ENCODE measurements around the gene PSME1.

Gene PSME1

GRCh38 chr14:24172261-24172860 is 36.4 kb downstream of the PSME1 start:
- no peak for DNase-seq (ENCODE audit: low read depth)

GRCh38 chr14:24172871-24173281 is 36.9 kb downstream of the PSME1 start:
- no peak for DNase-seq (ENCODE audit: low read depth)

- DNase-seq (ENCODE audit: low read depth) = no peak
Observed at GRCh38 chr14:24176599-24176998, 40.6 kb downstream of the PSME1 start.

GRCh38 chr14:24177041-24177825 is 41.2 kb downstream of the PSME1 start:
- no peak for DNase-seq (ENCODE audit: low read depth)

DNA sequence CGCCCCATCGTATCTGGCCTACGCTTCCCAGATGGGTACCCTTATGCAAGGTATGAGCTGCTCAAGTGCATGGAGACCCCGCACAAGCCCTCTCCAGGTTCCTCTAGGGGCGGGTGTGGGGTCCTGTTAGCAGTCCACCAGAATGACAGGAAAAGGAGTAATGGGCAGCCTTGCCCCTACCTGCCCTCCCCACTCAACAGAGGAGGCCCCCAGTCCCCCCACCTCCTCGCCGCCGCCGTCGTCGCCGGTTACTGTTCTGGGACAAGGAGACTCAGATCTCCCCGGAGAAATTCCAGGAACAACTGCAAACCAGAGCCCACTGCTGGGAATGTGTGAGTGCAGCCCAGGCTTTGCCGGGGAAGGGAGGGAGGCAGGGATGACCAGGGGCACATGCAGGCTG is 41.9 kb downstream of the PSME1 start:
- DNase-seq (ENCODE audit: low read depth) = no peak

DNA sequence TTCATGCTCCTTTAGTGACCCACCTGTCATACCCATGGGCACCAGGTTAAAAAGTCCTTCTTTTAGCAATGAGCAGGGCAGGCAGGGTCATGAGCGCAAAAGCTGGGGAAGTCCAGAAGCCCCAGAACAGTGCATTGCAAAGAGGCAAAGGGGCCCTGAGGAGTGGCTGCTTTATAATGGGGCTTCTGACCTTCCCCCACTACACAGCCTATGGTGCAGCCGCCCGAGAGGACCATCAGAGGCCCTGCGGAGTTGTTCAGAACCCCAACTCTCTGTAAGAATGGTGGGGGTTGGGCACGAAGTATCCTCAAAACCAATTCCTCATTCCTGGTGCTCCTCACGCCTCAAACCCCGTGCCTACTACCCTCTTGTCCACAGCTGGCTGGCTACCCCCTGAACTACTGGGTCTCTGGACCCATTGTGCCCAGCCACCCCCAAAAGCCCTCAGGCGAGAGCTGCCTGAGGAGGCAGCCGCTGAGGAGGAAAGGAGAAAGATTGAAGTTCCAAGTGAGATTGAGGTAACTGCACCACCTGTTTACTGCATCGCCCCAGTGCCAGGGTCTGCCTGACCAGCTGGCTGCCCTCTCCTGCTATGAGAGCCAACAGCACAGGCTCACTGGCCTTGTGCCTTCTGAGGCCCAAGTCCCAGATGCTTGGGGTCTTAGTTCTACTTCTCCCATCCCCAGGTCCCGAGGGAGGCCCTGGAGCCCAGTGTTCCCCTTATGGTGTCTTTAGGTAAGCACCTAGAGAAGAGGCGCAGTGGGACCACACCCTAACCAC is 42.6 kb downstream of the PSME1 start:
- DNase-seq (ENCODE audit: low read depth) = no peak

DNA sequence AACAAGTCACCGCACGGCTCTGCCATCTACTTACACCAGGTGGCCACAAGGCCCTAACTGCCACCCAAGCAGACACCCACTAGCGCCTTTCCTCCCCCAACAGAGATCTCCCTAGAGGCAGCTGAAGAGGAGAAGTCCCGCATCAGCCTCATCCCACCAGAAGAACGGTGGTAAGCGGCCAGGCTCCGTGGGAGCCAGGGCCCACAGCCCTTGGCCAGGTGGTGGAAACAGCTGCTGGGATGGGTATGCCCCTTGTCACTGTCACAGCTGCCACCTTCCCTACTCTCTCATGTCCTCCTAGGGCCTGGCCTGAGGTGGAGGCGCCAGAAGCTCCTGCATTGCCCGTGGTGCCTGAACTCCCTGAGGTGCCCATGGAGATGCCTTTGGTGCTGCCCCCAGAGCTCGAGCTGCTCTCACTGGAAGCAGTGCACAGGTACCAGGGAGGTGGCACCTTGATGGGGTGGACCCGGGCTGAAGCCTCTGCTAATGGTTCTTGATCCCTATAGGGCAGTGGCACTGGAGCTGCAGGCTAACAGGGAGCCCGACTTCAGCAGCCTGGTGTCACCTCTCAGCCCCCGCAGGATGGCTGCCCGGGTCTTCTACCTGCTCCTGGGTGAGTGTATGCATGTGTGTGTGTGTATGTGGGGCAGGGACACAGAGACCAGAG is 43.4 kb downstream of the PSME1 start:
- no peak for DNase-seq (ENCODE audit: low read depth)

DNA sequence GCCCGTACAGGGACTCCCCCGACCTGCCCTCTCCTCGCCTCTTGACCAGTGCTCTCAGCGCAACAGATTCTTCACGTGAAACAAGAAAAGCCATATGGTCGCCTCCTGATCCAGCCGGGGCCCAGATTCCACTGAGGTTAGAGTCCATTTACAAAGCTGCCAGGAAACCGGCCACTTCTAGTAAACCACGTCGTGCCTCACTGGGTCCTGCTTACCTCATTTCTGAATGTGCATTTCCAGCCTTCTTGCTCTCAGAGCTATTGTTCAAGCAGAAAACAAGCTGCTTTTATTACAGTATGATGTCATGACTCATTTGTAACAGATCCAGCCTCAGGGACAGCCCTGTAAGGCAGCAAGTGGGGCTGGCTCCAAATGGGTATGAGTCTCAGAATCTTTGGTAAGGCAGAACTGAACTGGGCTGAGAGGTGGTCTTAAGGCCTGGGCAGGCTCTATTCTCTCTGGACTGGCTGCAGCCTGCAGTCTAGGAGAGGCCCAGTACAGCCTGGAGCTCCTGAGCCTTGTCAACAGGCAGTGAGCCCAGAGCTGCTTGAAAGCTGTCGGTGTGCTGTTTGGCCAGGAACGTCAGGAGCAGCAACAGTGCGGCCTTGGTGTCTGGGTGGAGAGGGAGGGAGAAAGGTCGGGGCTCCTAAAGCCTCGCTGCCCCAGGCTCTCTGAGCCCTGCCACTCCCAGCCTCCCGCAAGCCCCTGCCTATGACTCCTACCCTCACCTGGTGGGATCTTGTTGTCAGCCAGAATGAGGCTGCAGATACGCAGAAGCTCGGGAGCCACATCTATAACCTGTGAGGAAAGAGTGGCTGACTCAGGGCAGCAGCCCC is 44.2 kb downstream of the PSME1 start:
- DNase-seq (ENCODE audit: low read depth) = no peak

DNA sequence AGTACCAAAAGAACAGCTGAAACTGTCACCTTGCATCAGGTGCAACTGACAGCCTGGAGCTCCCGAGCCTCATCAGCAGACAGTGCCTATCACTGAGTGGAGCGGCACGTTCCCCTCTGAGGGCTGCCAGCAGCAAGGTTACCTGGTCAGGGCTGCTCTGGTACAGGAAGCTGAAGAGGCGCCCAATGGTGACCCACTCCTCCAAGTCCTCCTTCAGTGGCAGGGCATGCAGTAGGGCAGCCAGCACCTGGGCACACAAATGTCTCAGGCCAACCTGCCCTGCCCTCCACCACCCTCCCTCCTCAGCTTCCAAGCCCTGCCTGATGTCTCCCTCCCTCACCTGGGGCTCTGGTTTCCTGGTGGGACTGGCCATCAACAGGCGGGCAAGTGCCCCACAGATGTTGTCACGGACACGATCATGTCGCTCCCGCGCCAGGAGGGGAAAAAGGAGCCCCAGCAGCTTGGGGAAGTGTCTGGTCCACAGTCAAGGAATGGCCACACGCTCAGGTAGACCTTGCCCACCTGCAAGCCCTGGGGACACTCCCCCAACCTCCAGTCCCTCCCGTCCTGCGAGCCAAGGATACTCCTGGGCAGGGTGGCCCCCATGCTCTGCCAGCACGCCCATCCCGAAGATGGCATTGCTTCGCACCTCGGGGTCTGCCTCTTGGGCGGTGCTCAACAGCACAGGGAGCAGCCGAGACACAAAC is 45.5 kb downstream of the PSME1 start:
- no peak for DNase-seq (ENCODE audit: low read depth)

DNA sequence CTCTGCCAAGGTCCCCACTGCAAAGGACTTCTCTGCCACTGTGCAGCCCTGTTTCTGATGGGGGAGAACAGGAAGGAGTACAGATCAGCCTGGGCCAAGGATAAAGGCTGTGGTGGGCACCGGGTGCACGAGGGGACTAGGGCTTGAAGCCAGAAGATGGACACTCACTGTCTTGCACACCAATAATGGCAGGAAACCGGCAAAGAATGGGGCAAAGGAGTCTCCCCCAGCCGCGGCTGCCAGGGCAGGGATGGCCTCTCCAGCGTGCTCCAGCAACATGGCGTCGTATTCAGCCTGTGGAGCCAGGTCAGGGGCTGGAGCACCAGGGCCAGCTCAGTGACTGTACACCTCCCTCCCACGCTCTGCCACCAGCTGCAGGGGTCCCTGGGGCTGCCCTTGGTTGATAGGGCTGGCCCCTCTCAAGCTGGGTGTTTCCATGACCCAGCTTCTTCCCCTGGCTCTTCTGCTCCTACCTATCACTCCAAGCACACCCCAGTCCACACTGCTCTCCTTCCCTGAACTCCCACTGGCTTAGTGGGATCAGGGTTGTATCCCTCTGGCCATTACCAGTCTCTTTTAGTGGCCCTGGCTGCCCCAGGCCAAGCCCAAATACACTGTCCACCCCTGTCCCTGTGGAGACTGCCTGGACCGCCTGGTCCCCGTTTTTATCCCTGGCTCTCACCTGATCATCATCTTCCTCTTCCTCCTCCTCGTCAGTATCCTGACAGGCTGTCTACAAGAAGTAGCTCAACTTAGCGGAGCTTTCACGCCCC is 46.3 kb downstream of the PSME1 start:
- DNase-seq (ENCODE audit: low read depth) = no peak

GRCh38 chr14:24183014-24183481 is 47.1 kb downstream of the PSME1 start:
- no peak for DNase-seq (ENCODE audit: low read depth)

DNA sequence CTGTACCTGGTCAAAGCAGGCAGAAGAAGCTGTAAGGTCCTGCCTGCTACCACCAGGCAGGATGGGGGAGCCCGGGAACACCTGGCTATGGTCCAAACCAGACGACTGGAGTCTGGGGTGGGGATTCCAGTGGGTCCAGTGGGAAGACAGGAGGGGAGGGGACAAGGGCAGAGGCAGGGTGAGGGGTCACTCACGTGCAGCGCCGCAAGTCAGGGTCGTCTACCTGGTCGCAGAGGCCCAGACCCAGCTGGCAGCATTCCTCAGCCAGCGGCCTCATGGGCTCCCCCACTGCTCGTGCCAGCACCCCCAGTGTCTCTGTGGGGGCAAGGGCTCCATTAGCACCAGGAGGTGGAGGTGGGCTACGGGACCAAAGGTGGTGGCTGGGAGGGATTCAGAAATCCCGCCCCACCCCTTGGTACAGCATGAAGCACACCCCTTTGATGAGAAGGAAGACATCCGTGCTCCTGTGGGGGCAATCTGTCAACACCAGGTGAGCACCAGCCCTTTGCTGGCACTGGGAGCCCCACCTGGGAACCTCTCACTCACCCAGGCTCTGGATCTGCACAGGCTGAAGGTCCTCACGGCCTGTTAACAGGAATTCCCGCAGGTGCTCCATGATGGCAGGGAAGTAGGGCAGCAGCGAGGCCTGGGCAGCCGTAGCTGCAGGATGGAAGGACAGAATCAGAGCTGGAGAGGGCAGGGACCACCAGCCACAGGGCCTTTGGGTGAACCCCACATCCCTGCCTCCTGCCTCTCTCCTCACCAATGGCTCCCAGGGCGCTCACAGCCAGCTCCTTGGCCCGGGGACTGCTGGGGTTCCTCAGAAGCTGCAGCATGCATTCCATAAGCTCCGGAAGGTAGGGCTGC is 48.3 kb downstream of the PSME1 start:
- no peak for DNase-seq (ENCODE audit: low read depth)

DNA sequence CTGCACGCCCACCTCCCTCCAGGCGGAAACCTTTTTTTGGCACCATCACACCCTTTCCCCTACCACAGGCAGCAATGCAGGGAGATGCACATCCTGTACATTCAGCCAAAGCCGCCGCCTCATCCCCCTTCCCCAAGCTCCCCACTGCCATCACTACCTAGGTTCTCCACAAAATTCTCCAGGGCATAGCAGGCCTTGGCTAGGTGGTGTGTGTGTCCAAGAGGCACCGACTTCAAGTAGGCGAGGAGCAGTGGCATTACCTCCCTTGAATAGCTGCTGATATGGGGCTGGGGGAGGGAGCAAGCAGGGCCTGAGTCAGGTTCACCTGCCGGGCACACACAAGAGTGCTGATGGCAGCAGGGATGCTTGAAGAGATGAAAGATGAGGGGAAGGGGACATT is 49.0 kb downstream of the PSME1 start:
- no peak for DNase-seq (ENCODE audit: low read depth)

- no peak for DNase-seq (ENCODE audit: low read depth)
Observed at GRCh38 chr14:24185741-24186140, 49.7 kb downstream of the PSME1 start.

DNA sequence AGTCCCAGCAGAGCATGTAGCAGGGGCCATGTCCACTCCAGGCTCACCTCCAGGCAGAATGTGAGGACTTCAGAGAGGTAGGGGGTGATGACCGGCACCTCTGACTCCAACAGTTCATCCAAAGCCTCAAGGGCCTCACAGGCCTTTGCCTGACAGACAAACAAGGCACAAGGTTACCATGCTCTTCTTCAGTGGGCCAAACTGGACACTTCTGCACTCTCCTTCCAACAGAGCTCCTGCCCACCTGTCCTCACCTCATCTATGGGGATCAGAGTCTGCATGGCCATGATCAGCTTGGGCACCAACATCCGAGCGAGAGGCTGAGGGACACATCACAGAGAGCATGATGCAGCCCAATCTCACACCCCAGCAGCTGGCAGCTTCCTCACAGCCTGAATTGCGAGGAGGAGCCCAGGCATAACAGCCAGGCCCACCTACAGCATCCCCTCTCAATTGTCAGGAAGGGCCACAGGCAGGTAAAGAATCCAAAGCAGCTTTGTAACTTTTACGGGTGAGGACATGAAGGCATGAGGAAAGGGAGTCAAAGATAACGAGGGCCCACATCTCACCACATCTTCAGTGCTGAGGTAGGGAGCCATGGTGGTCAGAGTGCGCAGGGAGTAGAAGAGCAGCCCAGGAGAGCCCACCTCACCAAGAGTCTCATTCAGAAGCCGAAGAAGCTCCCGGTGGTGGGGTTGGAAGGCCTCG is 51.0 kb downstream of the PSME1 start:
- no peak for DNase-seq (ENCODE audit: low read depth)

DNA sequence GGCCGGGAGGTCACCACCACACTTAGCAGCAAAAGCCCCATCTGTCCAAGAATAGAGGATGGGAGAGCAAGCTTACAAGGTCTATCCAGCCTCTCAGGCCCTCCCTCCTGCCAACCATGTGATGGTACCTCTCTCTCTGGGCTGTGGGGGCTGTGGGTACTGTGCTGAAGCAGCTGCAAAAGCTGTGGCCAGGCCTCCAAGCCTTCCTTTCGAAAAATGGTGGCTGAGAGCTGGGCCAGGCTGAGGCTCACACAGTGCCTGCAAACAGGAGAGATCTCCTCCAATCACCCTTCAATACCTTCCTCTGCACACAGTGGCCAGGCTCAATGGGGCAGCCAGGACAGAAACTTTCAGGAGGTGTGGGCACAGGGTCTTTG is 51.5 kb downstream of the PSME1 start:
- no peak for DNase-seq (ENCODE audit: low read depth)

All from stimulated activated CD8-positive, alpha-beta memory T cell treated with anti-CD3 and anti-CD28 coated beads, Interleukin-12 subunit alpha, Interleukin-12 subunit beta, amount 100 ng/mL, for 1 hour (primary cell).